B cell (primary cell): Measurements from ENCODE around the gene JCAD. TPM values are rescaled to one million over a fixed set of nuclear protein-coding genes. Genes with fewer than 3 reads are reported as not detected.

ENCODE experiments used
- ATAC-seq: fragments of 200-7000 bp; cut with Tn5 transposase; one replicate; pipeline ENCODE4 v1.10.0; 2021; ENCODE audit warnings: low read depth, mild to moderate bottlenecking, moderate number of reproducible peaks, moderate library complexity
- CTCF ChIA-PET: fragments of 350-600 bp; sonication (Branson Sonifier 250); formaldehyde crosslinking; loops from one replicate; lab custom pipeline; 2021; ENCODE audit warnings: antibody characterized with exemption, inconsistent platforms; lab: Charles Lee
- POLR2A ChIA-PET: fragments of 350-600 bp; sonication (Branson Sonifier 250); formaldehyde crosslinking; loops from one replicate; lab custom pipeline; 2021; ENCODE audit warnings: antibody characterized with exemption; lab: Charles Lee
- DNase-seq: peaks from one replicate; pipeline ENCODE4 v3.0.0; 2013
- H2AFZ ChIP-seq: 2 replicates; pipeline ENCODE4 v1.6.1; 2012; ENCODE audit warnings: mild to moderate bottlenecking, low read depth, low read length; ENCODE audit not compliant: insufficient read depth, poor library complexity, severe bottlenecking
- H3K27ac ChIP-seq, 2 donors: 1 replicate in 1 of 2; 2 replicates in 1 of 2; pipeline ENCODE4 v1.5.1; 2012 to 2013; ENCODE audit warnings: low read length in 2 of 2, mild to moderate bottlenecking in 2 of 2, moderate library complexity in 1 of 2
- H3K27me3 ChIP-seq, 4 experiments: fragments of 200-600 bp in 1 of 4; sonication (generic) in 1 of 4; replicated peaks in 1 of 4; 1 replicate in 2 of 4; 2 replicates in 2 of 4; pipeline versions ENCODE4 v1.6.1 to v1.7.0; 2013 to 2016; ENCODE audit warnings: low read length in 3 of 4, mild to moderate bottlenecking in 2 of 4, mixed read lengths in 1 of 4, moderate library complexity in 1 of 4; ENCODE audit not compliant: insufficient read depth in 4 of 4, control insufficient read depth in 3 of 4; ENCODE audit errors: control extremely low read depth in 1 of 4
- H3K36me3 ChIP-seq, 2 experiments: replicated peaks in 1 of 2; 1 replicate in 1 of 2; 2 replicates in 1 of 2; pipeline versions ENCODE4 v1.6.1 to v1.7.1; 2013; ENCODE audit warnings: low read length in 1 of 2; ENCODE audit not compliant: insufficient read depth in 2 of 2, control insufficient read depth in 1 of 2; ENCODE audit errors: control extremely low read depth in 1 of 2, extremely low read depth in 1 of 2
- H3K4me1 ChIP-seq, 2 donors: fragments of 200-600 bp in 1 of 2; sonication (generic) in 1 of 2; 1 replicate in 1 of 2; 2 replicates in 1 of 2; pipeline versions ENCODE4 v1.5.1 to v1.6.1; 2013 to 2017; ENCODE audit warnings: low read length in 2 of 2; ENCODE audit not compliant: control insufficient read depth in 2 of 2, insufficient read depth in 2 of 2
- H3K4me2 ChIP-seq: replicated peaks from 2 replicates; pipeline ENCODE3; 2012; ENCODE audit warnings: mild to moderate bottlenecking, low read depth, low read length; ENCODE audit not compliant: poor library complexity, severe bottlenecking
- H3K4me3 ChIP-seq, 5 experiments: fragments of 200-600 bp in 1 of 5; sonication (generic) in 1 of 5; 1 replicate in 3 of 5; 2 replicates in 2 of 5; pipeline versions ENCODE4 v1.5.1 to v1.7.0; 2011 to 2016; ENCODE audit warnings: low read length in 4 of 5, mild to moderate bottlenecking in 4 of 5, low read depth in 2 of 5, control low read depth in 1 of 5, moderate library complexity in 1 of 5; ENCODE audit not compliant: insufficient read depth in 1 of 5; ENCODE audit errors: control extremely low read depth in 1 of 5, extremely low read depth in 1 of 5
- H3K79me2 ChIP-seq: fragments of 200-600 bp; sonication (generic); one replicate; pipeline ENCODE4 v1.6.0; 2016; ENCODE audit warnings: low read length; ENCODE audit not compliant: control insufficient read depth, insufficient read depth
- H3K9ac ChIP-seq: fragments of 200-600 bp; sonication (generic); 2 replicates; pipeline ENCODE4 v1.6.1; 2017; ENCODE audit warnings: mild to moderate bottlenecking, low read length, moderate library complexity
- H3K9me3 ChIP-seq, 3 donors: one replicate each; pipeline versions ENCODE4 v1.6.1 to v1.7.1; 2013; ENCODE audit warnings: low read length in 2 of 3; ENCODE audit not compliant: control insufficient read depth in 2 of 3, insufficient read depth in 1 of 3; ENCODE audit errors: control extremely low read depth in 1 of 3
- H4K20me1 ChIP-seq: 2 replicates; pipeline ENCODE4 v1.6.0; 2012; ENCODE audit warnings: mild to moderate bottlenecking, low read length; ENCODE audit not compliant: insufficient read depth, control insufficient read depth, poor library complexity, severe bottlenecking
- H3K27ac Mint-ChIP-seq: one replicate; pipeline ENCODE4 v1.8.0; 2021; ENCODE audit warnings: mixed read lengths
- H3K27me3 Mint-ChIP-seq: one replicate; pipeline ENCODE4 v1.8.0; 2021; ENCODE audit warnings: mixed read lengths
- H3K4me1 Mint-ChIP-seq: one replicate; pipeline ENCODE4 v1.8.0; 2021; ENCODE audit warnings: mixed read lengths
- H3K4me3 Mint-ChIP-seq: one replicate; pipeline ENCODE4 v1.8.0; 2021; ENCODE audit warnings: mixed read lengths
- H3K9me3 Mint-ChIP-seq: one replicate; pipeline ENCODE4 v1.8.0; 2022; ENCODE audit warnings: mixed read lengths; ENCODE audit not compliant: insufficient read depth
- EZH2 ChIP-seq: IDR thresholded peaks from 2 replicates; pipeline ENCODE4 v1.6.1; 2012; ENCODE audit warnings: borderline replicate concordance, low read depth, mild to moderate bottlenecking, moderate library complexity, low read length; ENCODE audit not compliant: insufficient read depth, poor library complexity, severe bottlenecking
- WGBS: methylation state at CpG from one replicate; pipeline ENCODE4 v1.1.5; 2013; ENCODE audit warnings: missing lambda C conversion rate; ENCODE audit not compliant: insufficient coverage; 5-methylcytosine and 5-hydroxymethylcytosine counted together
- intact Hi-C: fragments of 100-400 bp; cut with micrococcal nuclease; formaldehyde crosslinking; loops from one replicate; pipeline ENCODE4 v1.10.0; 2022
- polyA plus RNA-seq: library from polyadenylated mRNA; depleted of rRNA; stranded (reverse); fragments of >200 nt; gene quantifications from 2 replicates; pipeline ENCODE4 v1.2.3, GENCODE V29; 2012
- total RNA-seq, 2 donors: library from RNA; stranded (reverse); fragments of 120-200 nt in 1 of 2; gene quantifications; 1 replicate in 1 of 2; 2 replicates in 1 of 2; pipeline versions ENCODE4 v1.2.3 to v1.2.4, GENCODE V29; 2013 to 2022
- TF ChIP-seq, protein P1 (sequence below): fragments of 200-600 bp; IDR thresholded peaks from one replicate; pipeline ENCODE4 v1.8.0; 2022; ENCODE audit warnings: antibody characterized with exemption, mild to moderate bottlenecking

Gene JCAD
- total and polyA plus RNA-seq, 2 donors (not counting 1 experiment from before 2014, with no cell fraction given) = 0.37 TPM; not detected in 1

- DNase-seq (no peak), ATAC-seq (no peak)
- intact Hi-C loops = no loop called here
- Histone ChIP-seq H3K4me3 (no peak overlapping the region), H3K9me3 (no peaks in the 10 kb centered on the region), H3K79me2 (no peaks in the 10 kb centered on the region), H3K36me3 (no peaks in the 10 kb centered on the region), H3K4me2 (no peak overlapping the region), H3K27me3 (no peaks in the 10 kb centered on the region), H3K4me1 (no peaks in the 10 kb centered on the region), H3K9ac (no peak overlapping the region), H3K27ac (no peak overlapping the region), H2AFZ (no peak overlapping the region), H4K20me1 (no peaks in the 10 kb centered on the region)
- Mint-ChIP-seq H3K27me3 (peaks cover 12% of the 10 kb centered on the region), H3K27ac (no peak overlapping the region), H3K4me1 (no peaks in the 10 kb centered on the region), H3K9me3 (no peaks in the 10 kb centered on the region), H3K4me3 (no peak overlapping the region)
- 57% methylated on average over 5 of the region's 11 CpGs for WGBS
- TF ChIP-seq, protein P1, sequence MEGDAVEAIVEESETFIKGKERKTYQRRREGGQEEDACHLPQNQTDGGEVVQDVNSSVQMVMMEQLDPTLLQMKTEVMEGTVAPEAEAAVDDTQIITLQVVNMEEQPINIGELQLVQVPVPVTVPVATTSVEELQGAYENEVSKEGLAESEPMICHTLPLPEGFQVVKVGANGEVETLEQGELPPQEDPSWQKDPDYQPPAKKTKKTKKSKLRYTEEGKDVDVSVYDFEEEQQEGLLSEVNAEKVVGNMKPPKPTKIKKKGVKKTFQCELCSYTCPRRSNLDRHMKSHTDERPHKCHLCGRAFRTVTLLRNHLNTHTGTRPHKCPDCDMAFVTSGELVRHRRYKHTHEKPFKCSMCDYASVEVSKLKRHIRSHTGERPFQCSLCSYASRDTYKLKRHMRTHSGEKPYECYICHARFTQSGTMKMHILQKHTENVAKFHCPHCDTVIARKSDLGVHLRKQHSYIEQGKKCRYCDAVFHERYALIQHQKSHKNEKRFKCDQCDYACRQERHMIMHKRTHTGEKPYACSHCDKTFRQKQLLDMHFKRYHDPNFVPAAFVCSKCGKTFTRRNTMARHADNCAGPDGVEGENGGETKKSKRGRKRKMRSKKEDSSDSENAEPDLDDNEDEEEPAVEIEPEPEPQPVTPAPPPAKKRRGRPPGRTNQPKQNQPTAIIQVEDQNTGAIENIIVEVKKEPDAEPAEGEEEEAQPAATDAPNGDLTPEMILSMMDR = no peak
- no peak for TF ChIP-seq EZH2
- POLR2A ChIA-PET = no interaction called here
- CTCF ChIA-PET = no interaction called here
Observed at GRCh38 chr10:30070001-30070685, 10.8 kb upstream of the JCAD start.

- Histone ChIP-seq H3K27ac (no peak overlapping the region), H3K36me3 (no peaks in the 10 kb centered on the region), H3K4me2 (no peak overlapping the region), H3K9me3 (no peaks in the 10 kb centered on the region), H4K20me1 (no peaks in the 10 kb centered on the region), H2AFZ (no peak overlapping the region), H3K9ac (no peak overlapping the region), H3K4me1 (no peaks in the 10 kb centered on the region), H3K4me3 (no peak overlapping the region), H3K27me3 (peaks cover 0 to 2% (median 0%) of the 10 kb centered on the region in 4 experiments), H3K79me2 (no peaks in the 10 kb centered on the region)
- TF ChIP-seq EZH2 = no peak
- TF ChIP-seq, protein P1 = no peak
- CTCF ChIA-PET = no interaction called here
- DNase-seq (no peak), ATAC-seq (no peak)
- Mint-ChIP-seq H3K27ac (no peak overlapping the region), H3K4me1 (no peaks in the 10 kb centered on the region), H3K4me3 (no peak overlapping the region), H3K9me3 (no peaks in the 10 kb centered on the region), H3K27me3 (peaks cover 12% of the 10 kb centered on the region)
- intact Hi-C loops = no loop called here
- POLR2A ChIA-PET = no interaction called here
- WGBS = 88% methylated on average over 2 of the region's 4 CpGs
Observed at GRCh38 chr10:30068492-30069223, 9.3 kb upstream of the JCAD start.
